ENCODE measurements around the gene UPK2. TPM values are rescaled to one million over a fixed set of nuclear protein-coding genes. Genes with fewer than 3 reads are reported as not detected.

The UPK2 gene
- total RNA-seq, 2 experiments from 2014 or later: 0.44 TPM; not detected in 1

DNA sequence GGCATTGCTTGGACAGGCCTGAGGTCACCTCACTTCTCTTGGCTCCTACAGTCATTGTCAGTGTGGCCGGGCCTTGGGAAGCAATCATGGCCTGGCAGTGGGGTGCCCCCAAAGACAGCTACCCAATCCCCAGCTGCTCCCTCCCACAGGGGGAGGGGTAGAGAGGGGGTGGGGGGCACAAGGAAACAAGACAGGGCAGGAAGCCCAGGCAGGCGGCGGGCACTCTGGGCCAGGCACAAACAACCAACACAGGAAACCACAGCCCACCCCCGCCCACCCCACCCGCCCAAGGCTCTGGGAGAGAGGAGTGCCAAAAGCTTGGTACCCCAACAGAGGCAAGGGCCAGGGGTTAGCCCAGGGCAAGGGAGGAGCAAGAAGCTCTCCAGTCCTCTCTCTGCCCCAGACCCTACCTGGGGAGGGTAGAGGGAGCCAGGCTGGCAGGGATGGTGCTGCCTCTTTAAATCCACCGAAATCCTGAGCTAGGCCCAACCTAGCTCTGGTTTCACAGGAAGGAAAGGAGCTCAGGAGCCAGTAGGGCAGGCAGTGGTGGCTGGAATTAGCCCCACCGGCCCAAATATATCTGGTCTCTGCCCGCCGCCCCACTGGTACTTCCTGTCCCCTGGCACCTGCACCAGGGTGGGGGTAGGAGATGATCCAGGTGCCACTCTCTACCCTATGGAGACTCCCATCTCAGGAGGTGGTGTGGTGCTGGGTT lies 42.5 kb upstream of the UPK2 start:
- H3K9me3 Mint-ChIP-seq: no peaks in the 10 kb centered on the region
- no peaks in the 10 kb centered on the region for H3K27me3 Mint-ChIP-seq
- peaks cover 74% of the 10 kb centered on the region for H3K4me1 Mint-ChIP-seq
- DNase-seq (peak; percentile 60), ATAC-seq (ENCODE audit: low read depth) (no peak)
- POLR2A ChIA-PET: interaction anchor here (0.5 to 3.6 kb wide), 12 partner anchors 27 to 185 kb away, joined by 3 to 30 read pairs (median 6); partner anchors contain the start of genes CENATAC and DDX6
- H3K27ac Mint-ChIP-seq: peak overlapping the region; percentile 98
- peak overlapping the region; percentile 84 for H3K4me3 Mint-ChIP-seq
- H3K36me3 Mint-ChIP-seq: peaks cover 2% of the 10 kb centered on the region

DNA sequence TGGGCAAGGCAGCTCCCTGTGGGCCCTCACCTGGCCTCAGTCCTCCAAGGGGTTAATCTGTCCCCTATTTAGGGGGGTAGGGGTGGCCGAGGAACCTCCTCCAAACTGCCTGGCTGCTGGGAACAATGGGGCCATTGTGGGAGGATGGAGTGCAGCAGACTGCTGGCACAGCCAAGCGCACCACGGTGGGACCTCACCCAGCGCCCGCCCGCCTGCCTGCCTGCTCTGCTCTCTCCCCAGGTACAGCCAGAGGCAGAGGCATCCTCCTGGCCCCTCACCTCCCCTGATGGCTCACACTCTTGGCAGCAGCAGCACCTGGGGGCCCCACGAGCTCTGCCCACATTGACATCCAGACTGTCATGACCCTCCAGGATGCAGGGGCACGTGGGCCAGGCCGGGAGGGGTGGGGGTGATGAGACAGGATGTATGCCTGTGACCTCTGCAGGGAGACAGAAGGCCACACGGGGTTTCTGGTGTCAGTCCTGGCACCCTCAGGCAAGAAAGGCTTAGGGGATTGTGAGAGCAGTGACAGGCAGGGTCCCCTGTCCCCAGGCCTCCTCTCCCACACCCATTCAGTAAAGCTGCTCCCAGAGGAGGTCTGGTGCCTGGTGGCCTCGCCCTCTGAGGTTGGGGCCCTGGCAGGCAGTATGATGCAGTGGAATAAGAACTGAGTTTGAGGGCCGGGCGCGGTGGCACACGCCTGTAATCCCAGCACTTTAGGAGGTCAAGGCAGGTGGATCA lies 41.8 kb upstream of the UPK2 start:
- peak; percentile 62 for ATAC-seq (ENCODE audit: low read depth)
- Mint-ChIP-seq H3K4me3 (peak overlapping the region; percentile 80), H3K4me1 (peaks cover 75% of the 10 kb centered on the region), H3K9me3 (no peaks in the 10 kb centered on the region), H3K36me3 (peaks cover 2% of the 10 kb centered on the region), H3K27ac (peak overlapping the region; percentile 98), H3K27me3 (no peaks in the 10 kb centered on the region)
- peak; percentile 76 for DNase-seq
- POLR2A ChIA-PET: interaction anchor here (0.5 to 3.6 kb wide), 10 partner anchors 26 to 184 kb away, joined by 3 to 30 read pairs (median 6); partner anchors contain the start of genes CENATAC and DDX6

DNA sequence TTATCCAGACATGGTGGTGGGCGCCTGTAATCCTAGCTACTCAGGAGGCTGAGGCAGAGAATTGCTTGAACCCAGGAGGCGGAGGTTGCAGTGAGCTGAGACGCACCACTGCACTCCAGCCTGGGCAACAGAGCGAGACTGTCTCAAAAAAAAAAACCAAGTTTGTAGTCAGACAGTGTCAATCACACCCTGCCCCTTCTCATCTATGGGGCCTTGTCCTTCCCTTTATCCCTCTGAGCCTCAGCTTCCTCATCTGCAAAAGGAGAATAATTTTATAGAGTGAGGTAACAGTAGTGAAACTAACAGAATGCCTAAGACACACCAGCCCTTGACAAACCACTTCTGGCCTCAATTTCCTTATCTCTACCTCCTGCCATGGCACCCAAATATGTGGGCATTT lies 41.1 kb upstream of the UPK2 start:
- ATAC-seq (ENCODE audit: low read depth) (no peak), DNase-seq (peak; percentile 31)
- peak overlapping the region; percentile 98 for H3K27ac Mint-ChIP-seq
- H3K4me1 Mint-ChIP-seq: peaks cover 79% of the 10 kb centered on the region
- no peaks in the 10 kb centered on the region for H3K27me3 Mint-ChIP-seq
- no peaks in the 10 kb centered on the region for H3K9me3 Mint-ChIP-seq
- H3K4me3 Mint-ChIP-seq: peak overlapping the region; percentile 80
- peaks cover 2% of the 10 kb centered on the region for H3K36me3 Mint-ChIP-seq
- POLR2A ChIA-PET: interaction anchor here (1.2 to 3.6 kb wide), 4 partner anchors 38 to 141 kb away, joined by 3 to 30 read pairs (median 6); partner anchors contain the start of genes CENATAC and DDX6

DNA sequence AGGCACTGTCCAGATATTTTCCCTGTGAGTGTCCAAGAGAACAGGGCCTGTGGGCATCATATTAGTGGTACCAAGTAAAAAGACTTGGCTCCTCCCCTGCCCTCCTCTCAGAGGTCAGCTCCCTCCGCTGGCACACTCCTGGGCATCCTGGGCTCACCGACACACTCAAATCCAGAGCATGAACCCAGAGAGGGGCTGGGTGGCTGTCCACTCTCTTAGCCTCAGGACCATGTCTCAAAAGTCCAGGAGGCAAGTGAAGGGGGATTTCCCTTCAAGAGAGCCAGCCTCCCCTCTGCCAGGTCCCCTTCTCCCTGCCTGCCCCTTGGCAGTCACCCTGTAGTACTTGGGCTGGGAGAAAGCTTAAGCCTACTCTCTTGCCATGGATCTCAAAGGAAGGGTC lies 40.7 kb upstream of the UPK2 start:
- ATAC-seq (ENCODE audit: low read depth) (no peak), DNase-seq (no peak)
- no peaks in the 10 kb centered on the region for H3K9me3 Mint-ChIP-seq
- H3K4me3 Mint-ChIP-seq: peak overlapping the region; percentile 80
- POLR2A ChIA-PET: interaction anchor here (1.0 to 3.6 kb wide), 3 partner anchors 45 to 124 kb away, joined by 3 to 30 read pairs (median 5); partner anchors contain the start of gene DDX6
- H3K36me3 Mint-ChIP-seq: peaks cover 2% of the 10 kb centered on the region
- peaks cover 83% of the 10 kb centered on the region for H3K4me1 Mint-ChIP-seq
- H3K27me3 Mint-ChIP-seq: no peaks in the 10 kb centered on the region
- peak overlapping the region; percentile 98 for H3K27ac Mint-ChIP-seq

DNA sequence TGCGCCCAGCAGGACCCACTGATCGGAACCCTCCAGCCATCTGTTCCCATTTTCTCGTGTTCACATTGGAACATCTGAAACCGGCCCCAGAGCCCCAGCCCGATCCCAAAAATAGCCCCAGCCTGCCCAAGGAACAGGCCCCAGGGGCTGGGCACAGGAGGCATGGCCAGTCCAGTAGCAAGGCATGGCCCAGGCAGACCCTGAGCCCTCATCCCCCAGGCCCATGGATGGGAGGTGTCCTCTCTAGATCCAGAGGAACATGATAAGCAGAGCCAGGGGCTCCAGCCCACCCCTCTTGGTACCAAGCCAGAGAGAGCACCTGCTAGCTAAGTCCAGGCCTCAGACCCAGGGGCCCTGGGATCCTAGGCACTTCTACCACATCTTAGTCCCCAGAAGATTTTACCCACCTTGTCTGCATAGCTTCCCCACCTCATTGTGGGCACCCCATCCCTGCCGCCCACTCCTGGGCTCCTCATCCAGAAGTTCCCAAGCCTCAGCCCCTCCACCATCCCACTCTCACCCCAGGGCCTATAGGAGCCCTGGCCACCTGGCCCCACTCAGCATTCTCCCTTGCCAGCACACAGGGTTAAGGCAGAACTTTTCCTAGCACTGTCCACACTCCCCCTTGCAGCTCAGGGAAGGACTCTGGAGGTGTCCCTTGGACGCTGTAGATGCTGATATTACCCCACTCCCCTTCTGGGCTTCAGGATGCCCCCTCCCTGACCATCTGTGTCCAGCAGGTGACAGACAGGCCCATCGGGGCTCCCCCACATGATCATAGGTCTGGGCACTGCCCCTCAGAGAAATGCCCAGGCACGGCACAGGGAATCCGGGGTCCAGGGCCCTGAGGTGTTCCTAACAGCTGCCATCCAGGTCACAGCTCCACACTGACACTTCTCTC lies 39.9 kb upstream of the UPK2 start:
- Mint-ChIP-seq H3K4me3 (no peak overlapping the region), H3K4me1 (peaks cover 88% of the 10 kb centered on the region), H3K36me3 (peaks cover 2% of the 10 kb centered on the region), H3K27ac (peak overlapping the region; percentile 98), H3K9me3 (no peaks in the 10 kb centered on the region), H3K27me3 (no peaks in the 10 kb centered on the region)
- peak; percentile 36 for DNase-seq
- POLR2A ChIA-PET: interaction anchor here (1.0 to 1.7 kb wide), 2 partner anchors 46 to 125 kb away, joined by 3 to 5 read pairs; partner anchors contain the start of gene DDX6
- no peak for ATAC-seq (ENCODE audit: low read depth)

DNA sequence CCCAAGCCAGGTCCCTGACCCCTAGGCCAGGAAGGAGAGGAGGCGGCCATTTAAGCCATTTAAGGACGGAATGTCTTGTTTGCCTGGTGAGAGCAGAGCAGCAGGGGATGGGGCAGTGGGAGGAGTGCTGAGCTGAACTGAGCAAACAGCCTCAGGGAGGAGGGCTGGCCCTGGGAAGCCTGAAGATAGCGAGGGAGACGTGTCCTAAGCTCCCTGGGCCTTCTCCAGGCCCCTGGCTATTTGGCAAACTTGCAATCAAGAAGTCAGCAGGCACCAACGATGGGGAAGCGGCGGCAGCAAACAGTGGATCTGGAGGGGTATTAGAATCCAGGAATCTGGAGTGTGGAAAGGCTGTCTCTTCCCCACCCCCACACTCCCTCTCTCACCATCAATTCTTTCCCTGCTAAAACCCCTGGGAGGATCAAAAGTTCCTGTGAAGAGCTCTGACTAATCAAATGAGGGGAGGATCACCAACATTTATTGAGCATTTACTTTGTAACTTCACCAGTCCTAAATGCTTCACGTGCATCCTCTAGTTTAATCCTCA lies 39.2 kb upstream of the UPK2 start:
- no peak for ATAC-seq (ENCODE audit: low read depth)
- Mint-ChIP-seq H3K4me1 (peaks cover 84% of the 10 kb centered on the region), H3K36me3 (peaks cover 2% of the 10 kb centered on the region), H3K9me3 (no peaks in the 10 kb centered on the region), H3K27me3 (no peaks in the 10 kb centered on the region), H3K27ac (peak overlapping the region; percentile 98), H3K4me3 (peak overlapping the region; percentile 84)
- POLR2A ChIA-PET: interaction anchor here (1.7 kb wide), 1 partner anchor 126 kb away, joined by 5 read pairs; the partner anchor contains the start of gene DDX6
- no peak for DNase-seq

DNA sequence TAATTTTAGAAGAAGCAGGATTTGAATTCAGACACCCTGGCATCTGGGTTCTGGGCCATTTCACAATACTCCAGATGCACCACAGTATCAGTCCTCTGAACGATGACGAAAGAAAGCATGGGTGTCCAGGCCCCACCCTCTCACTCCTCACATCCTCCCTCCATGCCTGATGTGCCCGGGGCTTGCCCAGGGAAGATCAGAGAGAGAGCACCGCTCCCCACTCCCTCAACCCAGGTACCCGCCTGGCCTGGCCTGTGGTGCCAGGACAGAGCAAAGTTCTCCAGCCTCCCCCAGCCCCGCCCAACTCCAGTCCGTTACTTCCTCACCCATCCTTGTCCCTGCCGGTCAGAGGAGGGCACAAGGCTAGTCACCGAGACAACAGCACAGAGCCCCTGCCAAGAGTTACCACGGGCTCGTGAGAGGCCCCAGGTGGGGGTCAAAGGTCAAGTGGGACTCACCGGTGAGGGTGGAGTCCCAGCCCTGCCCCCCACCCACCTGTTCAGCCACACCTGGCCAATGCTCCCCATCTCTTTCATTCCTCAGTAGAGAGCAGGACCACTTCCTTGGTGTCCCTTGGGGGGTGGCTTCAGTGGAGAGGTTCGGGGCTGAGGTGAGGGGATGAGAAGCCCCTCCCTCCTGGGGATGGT lies 38.5 kb upstream of the UPK2 start:
- Mint-ChIP-seq H3K27me3 (no peaks in the 10 kb centered on the region), H3K4me1 (peaks cover 77% of the 10 kb centered on the region), H3K9me3 (no peaks in the 10 kb centered on the region), H3K4me3 (peak overlapping the region; percentile 84), H3K36me3 (peaks cover 2% of the 10 kb centered on the region), H3K27ac (peak overlapping the region; percentile 98)
- peak; percentile 60 for DNase-seq
- POLR2A ChIA-PET: no interaction called here
- peak; percentile 26 for ATAC-seq (ENCODE audit: low read depth)

DNA sequence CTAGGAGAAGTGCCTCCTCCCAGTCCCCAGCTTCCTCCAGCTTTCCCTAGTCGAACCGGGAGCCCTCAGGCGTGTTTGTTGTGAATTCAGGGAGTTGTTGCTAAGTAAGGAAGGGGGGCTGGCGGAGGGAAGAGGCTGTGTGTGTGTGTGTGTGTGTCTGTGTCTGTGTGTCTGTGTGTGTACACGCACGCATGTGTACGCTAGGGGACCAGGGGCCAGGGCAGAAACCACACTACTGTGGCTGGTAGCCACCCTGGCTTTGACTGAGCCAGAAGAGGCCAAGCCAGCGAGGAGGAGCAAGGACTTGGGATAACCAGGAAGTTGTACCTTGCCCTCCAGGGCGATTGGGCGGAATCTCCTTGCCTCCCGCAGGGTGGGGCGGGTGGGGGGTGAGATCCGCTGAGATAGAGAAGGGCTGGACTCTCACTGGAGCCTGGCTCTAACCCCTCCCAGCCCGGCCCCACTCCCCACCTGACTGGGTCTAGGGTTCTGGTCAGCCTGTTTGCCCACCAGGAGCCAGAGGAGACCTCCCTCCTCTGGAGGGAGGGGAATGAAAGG lies 37.9 kb upstream of the UPK2 start:
- ATAC-seq (ENCODE audit: low read depth) (no peak), DNase-seq (peak; percentile 60)
- no peaks in the 10 kb centered on the region for H3K9me3 Mint-ChIP-seq
- peaks cover 76% of the 10 kb centered on the region for H3K4me1 Mint-ChIP-seq
- no peaks in the 10 kb centered on the region for H3K27me3 Mint-ChIP-seq
- H3K27ac Mint-ChIP-seq: peak overlapping the region; percentile 98
- POLR2A ChIA-PET: no interaction called here
- H3K36me3 Mint-ChIP-seq: peaks cover 2% of the 10 kb centered on the region
- H3K4me3 Mint-ChIP-seq: peak overlapping the region; percentile 84

DNA sequence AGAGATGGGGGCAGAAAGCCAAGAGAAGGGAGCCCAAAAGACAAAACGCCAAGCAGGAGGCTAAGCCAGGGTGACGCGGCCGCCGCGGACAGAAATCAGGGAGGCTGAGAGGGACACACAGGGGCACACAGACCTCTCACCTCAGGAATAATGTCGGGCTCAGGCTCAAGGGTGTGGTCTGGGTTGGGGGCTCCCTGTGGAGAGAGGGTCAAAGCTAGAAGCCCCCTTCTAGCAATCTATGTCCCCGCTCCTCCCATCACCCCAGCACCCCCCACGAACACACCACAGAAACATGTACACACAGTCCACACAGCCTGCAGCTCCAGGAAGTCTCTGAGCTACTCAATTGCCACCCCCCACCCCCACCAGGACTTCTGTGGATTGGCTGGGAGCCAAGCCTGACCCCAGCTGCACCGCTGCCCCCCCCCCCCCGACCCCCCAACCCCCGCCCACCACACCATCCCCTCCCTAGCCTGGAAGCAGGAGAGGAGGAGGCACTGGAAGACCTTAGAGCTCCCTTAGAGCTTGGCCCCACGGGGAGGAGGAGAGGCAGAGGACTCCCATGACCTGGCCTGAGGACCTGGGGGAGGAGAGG lies 37.3 kb upstream of the UPK2 start:
- H3K27ac Mint-ChIP-seq: peak overlapping the region; percentile 98
- peak overlapping the region; percentile 84 for H3K4me3 Mint-ChIP-seq
- H3K9me3 Mint-ChIP-seq: no peaks in the 10 kb centered on the region
- POLR2A ChIA-PET: no interaction called here
- ATAC-seq (ENCODE audit: low read depth) (no peak), DNase-seq (peak; percentile 52)
- H3K36me3 Mint-ChIP-seq: peaks cover 2% of the 10 kb centered on the region
- H3K27me3 Mint-ChIP-seq: no peaks in the 10 kb centered on the region
- H3K4me1 Mint-ChIP-seq: peaks cover 78% of the 10 kb centered on the region

DNA sequence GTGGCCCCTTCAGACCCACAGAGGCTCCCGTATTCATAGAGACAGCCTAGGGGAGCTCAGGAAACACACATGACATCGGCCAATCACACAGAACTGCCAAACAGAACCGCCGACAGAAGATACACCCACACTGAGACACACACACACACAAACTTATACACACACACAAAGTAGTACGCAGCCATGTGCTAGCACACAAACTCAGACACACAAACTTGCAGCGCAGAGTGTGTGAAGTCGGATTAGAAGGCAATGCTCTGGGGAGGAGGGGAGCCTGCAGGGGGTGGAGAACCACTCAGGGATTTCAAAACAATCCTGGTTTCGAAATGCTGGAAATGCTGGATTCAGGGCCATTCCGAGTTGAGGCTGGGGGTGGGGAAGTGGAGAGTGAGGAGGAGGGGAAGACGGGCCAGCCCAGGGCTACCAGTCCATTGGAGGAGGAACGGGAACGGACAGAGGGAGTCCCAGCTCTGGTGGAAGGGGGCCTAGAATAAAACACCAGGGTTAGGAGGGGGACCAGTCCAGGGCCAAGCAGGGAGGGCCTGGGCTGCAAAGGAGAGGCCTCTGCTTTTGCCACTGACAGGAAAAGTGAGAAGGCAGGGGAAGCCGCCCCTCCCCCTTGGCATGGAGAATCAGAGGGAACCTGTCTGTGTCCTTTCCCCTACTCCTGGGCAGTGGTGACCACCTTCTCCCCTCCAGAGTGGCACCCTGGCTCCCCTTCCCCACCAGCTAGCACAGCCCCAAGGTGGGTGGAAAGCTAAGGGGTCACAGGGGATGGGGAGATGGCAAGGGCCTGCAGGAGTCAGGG lies 34.8 kb upstream of the UPK2 start:
- Mint-ChIP-seq H3K27ac (peak overlapping the region; percentile 73), H3K36me3 (peaks cover 2% of the 10 kb centered on the region), H3K27me3 (no peaks in the 10 kb centered on the region), H3K9me3 (no peaks in the 10 kb centered on the region), H3K4me3 (peak overlapping the region; percentile 91), H3K4me1 (peaks cover 63% of the 10 kb centered on the region)
- POLR2A ChIA-PET: interaction anchor here (0.6 kb wide), 1 partner anchor 178 kb away, joined by 6 read pairs; no protein-coding TSS in a partner anchor
- ATAC-seq (ENCODE audit: low read depth) (no peak), DNase-seq (no peak)

Data from activated naive CD8-positive, alpha-beta T cell treated with anti-CD3 and anti-CD28 coated beads, Interleukin-2, amount 10 ng/mL, durations not matched to agents 7 days and 5 days (primary cell).